DOHH2 (cell line): ENCODE data around the gene PPP1R14B.

Experiments used
- H3F3A ChIP-seq: fragments of 200-600 bp; sonication (generic), shearing (Covaris generic); 2 replicates; pipeline ENCODE4 v1.6.0; 2016; ENCODE audit warnings: antibody characterized with exemption, mild to moderate bottlenecking; ENCODE audit not compliant: control insufficient read depth, insufficient read depth
- H3K27ac ChIP-seq: fragments of 200-600 bp; sonication (generic); 2 replicates; pipeline ENCODE4 v1.5.1; 2014; ENCODE audit warnings: low read depth, mild to moderate bottlenecking, low read length, moderate library complexity
- H3K27me3 ChIP-seq: fragments of 200-600 bp; sonication (generic); 2 replicates; pipeline ENCODE4 v1.6.1; 2014; ENCODE audit warnings: mild to moderate bottlenecking, low read length, mixed read lengths; ENCODE audit not compliant: control insufficient read depth
- H3K36me3 ChIP-seq: fragments of 200-600 bp; sonication (generic); 2 replicates; pipeline ENCODE4 v1.6.1; 2014; ENCODE audit warnings: mild to moderate bottlenecking, low read length, moderate library complexity, mixed read lengths; ENCODE audit not compliant: control insufficient read depth
- H3K4me1 ChIP-seq: fragments of 200-600 bp; sonication (generic); 2 replicates; pipeline ENCODE4 v1.6.1; 2014; ENCODE audit warnings: mild to moderate bottlenecking, low read length, mixed read lengths; ENCODE audit not compliant: control insufficient read depth
- H3K4me2 ChIP-seq: fragments of 200-600 bp; sonication (generic); 2 replicates; pipeline ENCODE4 v1.6.0; 2014; ENCODE audit warnings: mild to moderate bottlenecking, low read length, moderate library complexity
- H3K4me3 ChIP-seq: fragments of 200-600 bp; sonication (generic); 2 replicates; pipeline ENCODE4 v1.5.1; 2014; ENCODE audit warnings: mild to moderate bottlenecking, low read length, mixed read lengths
- H3K79me2 ChIP-seq: fragments of 200-600 bp; sonication (generic); 2 replicates; pipeline ENCODE4 v1.6.1; 2014; ENCODE audit warnings: mild to moderate bottlenecking, low read length, mixed read lengths; ENCODE audit not compliant: control insufficient read depth
- H3K9me2 ChIP-seq: fragments of 200-600 bp; sonication (generic); replicated peaks from 2 replicates; pipeline ENCODE4 v1.6.1; 2014; ENCODE audit warnings: mild to moderate bottlenecking, low read length, mixed read lengths; ENCODE audit not compliant: control insufficient read depth
- H3K9me3 ChIP-seq: fragments of 200-600 bp; sonication (generic); 2 replicates; pipeline ENCODE4 v1.6.1; 2014; ENCODE audit warnings: antibody characterized with exemption, low read length, mixed read lengths; ENCODE audit not compliant: control insufficient read depth, insufficient read depth
- H4K20me1 ChIP-seq: fragments of 200-600 bp; sonication (generic); 2 replicates; pipeline ENCODE4 v1.6.0; 2014; ENCODE audit warnings: low read depth, mild to moderate bottlenecking, antibody characterized with exemption, low read length, moderate library complexity; ENCODE audit not compliant: control insufficient read depth, insufficient read depth
- EZH2phosphoT487 ChIP-seq: fragments of 200-600 bp; sonication (generic); IDR thresholded peaks from 2 replicates; pipeline ENCODE4 v1.6.1; 2017; ENCODE audit warnings: borderline replicate concordance, mild to moderate bottlenecking, antibody characterized with exemption, low read length, moderate library complexity, mixed read lengths
- TF ChIP-seq, protein P1 (sequence below): fragments of 200-600 bp; sonication (generic); IDR thresholded peaks from one replicate; pipeline ENCODE4 v1.5.1; 2014; ENCODE audit warnings: antibody characterized with exemption, mild to moderate bottlenecking, low read depth, low read length; ENCODE audit not compliant: poor library complexity, severe bottlenecking

PPP1R14B gene

GRCh38 chr11:64227405-64227956, 19.3 kb downstream of the PPP1R14B start:
- Histone ChIP-seq H4K20me1 (no peaks in the 10 kb centered on the region), H3K4me3 (peak overlapping the region; percentile 85), H3K9me2 (no peaks in the 10 kb centered on the region), H3K27me3 (no peaks in the 10 kb centered on the region), H3K36me3 (peaks cover 37% of the 10 kb centered on the region), H3K79me2 (peaks cover 46% of the 10 kb centered on the region), H3K9me3 (no peaks in the 10 kb centered on the region), H3K4me2 (peak overlapping the region; percentile 99), H3K27ac (peak overlapping the region; percentile 82), H3K4me1 (peaks cover 73% of the 10 kb centered on the region), H3F3A (peaks cover 23% of the 10 kb centered on the region)
- no peak for TF ChIP-seq EZH2phosphoT487
- TF ChIP-seq, protein P1, sequence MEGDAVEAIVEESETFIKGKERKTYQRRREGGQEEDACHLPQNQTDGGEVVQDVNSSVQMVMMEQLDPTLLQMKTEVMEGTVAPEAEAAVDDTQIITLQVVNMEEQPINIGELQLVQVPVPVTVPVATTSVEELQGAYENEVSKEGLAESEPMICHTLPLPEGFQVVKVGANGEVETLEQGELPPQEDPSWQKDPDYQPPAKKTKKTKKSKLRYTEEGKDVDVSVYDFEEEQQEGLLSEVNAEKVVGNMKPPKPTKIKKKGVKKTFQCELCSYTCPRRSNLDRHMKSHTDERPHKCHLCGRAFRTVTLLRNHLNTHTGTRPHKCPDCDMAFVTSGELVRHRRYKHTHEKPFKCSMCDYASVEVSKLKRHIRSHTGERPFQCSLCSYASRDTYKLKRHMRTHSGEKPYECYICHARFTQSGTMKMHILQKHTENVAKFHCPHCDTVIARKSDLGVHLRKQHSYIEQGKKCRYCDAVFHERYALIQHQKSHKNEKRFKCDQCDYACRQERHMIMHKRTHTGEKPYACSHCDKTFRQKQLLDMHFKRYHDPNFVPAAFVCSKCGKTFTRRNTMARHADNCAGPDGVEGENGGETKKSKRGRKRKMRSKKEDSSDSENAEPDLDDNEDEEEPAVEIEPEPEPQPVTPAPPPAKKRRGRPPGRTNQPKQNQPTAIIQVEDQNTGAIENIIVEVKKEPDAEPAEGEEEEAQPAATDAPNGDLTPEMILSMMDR: no peak

- TF ChIP-seq, protein P1: no peak
- no peak for TF ChIP-seq EZH2phosphoT487
- Histone ChIP-seq H3K27me3 (no peaks in the 10 kb centered on the region), H3K4me3 (peak overlapping the region; percentile 85), H3K9me2 (no peaks in the 10 kb centered on the region), H3F3A (peaks cover 23% of the 10 kb centered on the region), H3K9me3 (no peaks in the 10 kb centered on the region), H3K4me1 (peaks cover 64% of the 10 kb centered on the region), H4K20me1 (no peaks in the 10 kb centered on the region), H3K36me3 (peaks cover 39% of the 10 kb centered on the region), H3K27ac (peak overlapping the region; percentile 82), H3K4me2 (peak overlapping the region; percentile 99), H3K79me2 (peaks cover 41% of the 10 kb centered on the region)
Observed at GRCh38 chr11:64226507-64227051, 20.2 kb downstream of the PPP1R14B start.

GRCh38 chr11:64225608-64226506, 20.9 kb downstream of the PPP1R14B start, which contains the start of the genes NUDT22 and TRPT1:
NUDT22 (plus strand) TSS chr11:64226274; CDS start chr11:64226653, 379 bp downstream.
TRPT1 (minus strand) TSS chr11:64226186; CDS start chr11:64225860, 326 bp downstream.
- Histone ChIP-seq H3K27me3 (no peaks in the 10 kb centered on the region), H3K9me3 (no peaks in the 10 kb centered on the region), H3K27ac (peak within 1 kb of the TSS; percentile 82), H3F3A (peaks cover 22% of the 10 kb centered on the region), H3K4me1 (peaks cover 61% of the 10 kb centered on the region), H3K36me3 (peaks cover 44% of the 10 kb centered on the region), H3K79me2 (peaks cover 36% of the 10 kb centered on the region), H3K4me3 (peak within 1 kb of the TSS; percentile 85), H3K4me2 (peak within 1 kb of the TSS; percentile 99), H3K9me2 (no peaks in the 10 kb centered on the region), H4K20me1 (no peaks in the 10 kb centered on the region)
- TF ChIP-seq, protein P1: peak; percentile 68
- no peak for TF ChIP-seq EZH2phosphoT487
